Hepatocyte (in vitro differentiated cells): ENCODE results near the gene CXCL16. TPM values are rescaled to one million over a fixed set of nuclear protein-coding genes. Genes with fewer than 3 reads are reported as not detected.

Source experiments
- DNase-seq: peaks from one replicate; pipeline ENCODE4 v3.0.0-alpha.2; 2016; ENCODE audit warnings: low spot score
- H2AFZ ChIP-seq: fragments of 200-600 bp; sonication (generic); 2 replicates; pipeline ENCODE4 v1.6.0; 2016; ENCODE audit warnings: antibody characterized with exemption, mild to moderate bottlenecking
- H3K27ac ChIP-seq: fragments of 200-600 bp; sonication (generic); 2 replicates; pipeline ENCODE4 v1.5.1; 2016; ENCODE audit warnings: mild to moderate bottlenecking
- H3K27me3 ChIP-seq: fragments of 200-600 bp; sonication (generic); 2 replicates; pipeline ENCODE4 v1.6.1; 2016
- H3K36me3 ChIP-seq: fragments of 200-600 bp; sonication (generic); replicated peaks from 2 replicates; pipeline ENCODE4 v1.5.1; 2016; ENCODE audit warnings: low read depth; ENCODE audit not compliant: insufficient read depth
- H3K4me1 ChIP-seq: fragments of 200-600 bp; sonication (generic); 2 replicates; pipeline ENCODE4 v1.5.1; 2016; ENCODE audit warnings: mild to moderate bottlenecking, moderate library complexity; ENCODE audit not compliant: insufficient read depth
- H3K4me2 ChIP-seq: fragments of 200-600 bp; sonication (generic); 2 replicates; pipeline ENCODE4 v1.6.0; 2016
- H3K4me3 ChIP-seq: fragments of 200-600 bp; sonication (generic); 2 replicates; pipeline ENCODE4 v1.5.1; 2016; ENCODE audit warnings: mild to moderate bottlenecking
- H3K79me2 ChIP-seq: fragments of 200-600 bp; sonication (generic); 2 replicates; pipeline ENCODE4 v1.6.0; 2017; ENCODE audit warnings: mild to moderate bottlenecking
- H3K9me2 ChIP-seq: fragments of 200-600 bp; sonication (generic); replicated peaks from 2 replicates; pipeline ENCODE4 v1.6.0; 2017; ENCODE audit warnings: mild to moderate bottlenecking; ENCODE audit not compliant: insufficient read depth
- H3K9me3 ChIP-seq: fragments of 200-600 bp; sonication (generic); 2 replicates; pipeline ENCODE4 v1.5.1; 2016; ENCODE audit warnings: low read depth, mild to moderate bottlenecking
- H4K20me1 ChIP-seq: fragments of 200-600 bp; sonication (generic); 2 replicates; pipeline ENCODE4 v1.6.0; 2016; ENCODE audit warnings: mild to moderate bottlenecking; ENCODE audit not compliant: insufficient read depth, poor library complexity, severe bottlenecking
- CTCF ChIP-seq: fragments of 200-600 bp; sonication (generic); IDR thresholded peaks from 2 replicates; pipeline ENCODE4 v1.5.1; 2016; ENCODE audit warnings: antibody characterized with exemption, mild to moderate bottlenecking; ENCODE audit not compliant: poor library complexity
- EZH2 ChIP-seq: fragments of 200-600 bp; sonication (generic); IDR thresholded peaks from 2 replicates; pipeline ENCODE4 v1.6.1; 2016; ENCODE audit warnings: antibody characterized with exemption, mild to moderate bottlenecking, borderline replicate concordance
- EZH2phosphoT487 ChIP-seq: fragments of 200-600 bp; sonication (generic); IDR thresholded peaks from one replicate; pipeline ENCODE4 v1.6.1; 2018; ENCODE audit warnings: antibody characterized with exemption, mild to moderate bottlenecking, low read depth, moderate library complexity; ENCODE audit not compliant: unreplicated experiment, severe bottlenecking
- WGBS: methylation state at CpG from one replicate; pipeline ENCODE4 v1.1.6; 2016; ENCODE audit warnings: low lambda C conversion rate; ENCODE audit errors: missing lambda C conversion rate; 5-methylcytosine and 5-hydroxymethylcytosine counted together
- polyA plus RNA-seq: library from polyadenylated mRNA; unstranded; fragments of >200 nt; fragmentation: Nextera tagmentation; extraction: Ambion mirVana; gene quantifications from 2 replicates; pipeline ENCODE4 v1.2.1, GENCODE V29; 2016
- total RNA-seq: library from RNA; depleted of rRNA; stranded (reverse); fragments of >200 nt; gene quantifications from 2 replicates; pipeline ENCODE4 v1.2.3, GENCODE V29; 2014

Gene CXCL16
- total RNA-seq, result 38.7 and 39.9 TPM in 2 replicates
- polyA plus RNA-seq, result 73.2 and 82.5 TPM in 2 replicates

GRCh38 chr17:4739122-4740024 is at the start of gene CXCL16, which contains the start of gene ZMYND15:
CXCL16 (minus strand) TSS chr17:4739928; CDS start chr17:4739339, 589 bp downstream.
ZMYND15 (plus strand) TSS chr17:4739833; CDS start chr17:4740549, 716 bp downstream.
- no peaks in the 10 kb centered on the region for H4K20me1 ChIP-seq
- no peak for TF ChIP-seq EZH2
- TF ChIP-seq EZH2phosphoT487, result no peak
- TF ChIP-seq CTCF, result no peak
- no peaks in the 10 kb centered on the region for H3K36me3 ChIP-seq
- H3K4me3 ChIP-seq, result peak within 1 kb of the TSS; percentile 91
- no peaks in the 10 kb centered on the region for H3K9me3 ChIP-seq
- peak within 1 kb of the TSS; percentile 98 for H3K4me2 ChIP-seq
- H3K4me1 ChIP-seq, result peaks cover 5% of the 10 kb centered on the region
- WGBS, result 1% methylated on average over 74 of the region's 100 CpGs
- peak within 1 kb of the TSS; percentile 91 for H2AFZ ChIP-seq
- no peaks in the 10 kb centered on the region for H3K79me2 ChIP-seq
- H3K27ac ChIP-seq, result peak within 1 kb of the TSS; percentile 92
- H3K27me3 ChIP-seq, result peaks cover 12% of the 10 kb centered on the region
- no peaks in the 10 kb centered on the region for H3K9me2 ChIP-seq
- peak; percentile 90 for DNase-seq

GRCh38 chr17:4788807-4789700 is 49.3 kb upstream of the CXCL16 start, which contains the start of gene GLTPD2:
GLTPD2 (plus strand) TSS chr17:4788964; CDS start chr17:4789012, 48 bp downstream.
- no peaks in the 10 kb centered on the region for H3K27me3 ChIP-seq

More at GRCh38 chr17:4788807-4789700, 49.3 kb upstream of the CXCL16 start, which contains the start of gene GLTPD2:
- Histone ChIP-seq H3K27ac (peak within 1 kb of the TSS; percentile 99), H2AFZ (peak within 1 kb of the TSS; percentile 87), H4K20me1 (no peaks in the 10 kb centered on the region), H3K4me2 (peak within 1 kb of the TSS; percentile 92), H3K4me1 (peaks cover 21% of the 10 kb centered on the region), H3K9me2 (no peaks in the 10 kb centered on the region), H3K79me2 (peaks cover 11% of the 10 kb centered on the region), H3K36me3 (no peaks in the 10 kb centered on the region), H3K4me3 (peak within 1 kb of the TSS; percentile 99), H3K9me3 (no peaks in the 10 kb centered on the region)
- DNase-seq, result peak; percentile 80
- 4% methylated on average over 59 of the region's 62 CpGs for WGBS
- TF ChIP-seq CTCF, result no peak
- TF ChIP-seq EZH2, result no peak
